ENCODE measurements around the gene ABCC4. TPM values are rescaled to one million over a fixed set of nuclear protein-coding genes. Genes with fewer than 3 reads are reported as not detected.
A peak's percentile ranks its signal among the peaks of the same experiment; 100 is the strongest.

Gene ABCC4
- total and polyA plus RNA-seq, 8 donors, result 0.80 to 8.7 (median 4.1) TPM

DNA sequence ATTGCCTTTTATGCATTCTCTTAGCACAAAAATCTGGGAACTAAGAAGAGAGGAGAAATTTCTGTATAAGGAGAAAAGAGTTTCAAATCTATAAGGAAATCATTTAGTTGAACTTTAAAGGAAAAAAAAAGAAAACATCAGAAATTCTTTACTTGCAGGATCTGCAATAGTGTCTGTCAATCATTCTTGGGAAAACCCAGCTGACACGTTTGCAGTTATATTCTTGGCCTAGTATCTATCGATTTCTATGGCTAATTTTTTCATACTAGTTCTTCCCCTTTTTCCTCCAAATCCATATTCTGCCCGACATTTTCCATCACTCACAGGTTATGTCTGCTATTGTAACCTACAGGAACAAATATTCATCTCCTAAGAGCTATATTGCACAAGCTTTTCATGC, 160.7 kb downstream of the ABCC4 start:
- no peaks in the 10 kb centered on the region for H3K36me3 ChIP-seq
- intact Hi-C loops (cut with DNase I), result no loop called here
- 40 to 48% methylated on average over 3 of the region's 3 CpGs for WGBS, 2 donors
- TF ChIP-seq, protein P1, sequence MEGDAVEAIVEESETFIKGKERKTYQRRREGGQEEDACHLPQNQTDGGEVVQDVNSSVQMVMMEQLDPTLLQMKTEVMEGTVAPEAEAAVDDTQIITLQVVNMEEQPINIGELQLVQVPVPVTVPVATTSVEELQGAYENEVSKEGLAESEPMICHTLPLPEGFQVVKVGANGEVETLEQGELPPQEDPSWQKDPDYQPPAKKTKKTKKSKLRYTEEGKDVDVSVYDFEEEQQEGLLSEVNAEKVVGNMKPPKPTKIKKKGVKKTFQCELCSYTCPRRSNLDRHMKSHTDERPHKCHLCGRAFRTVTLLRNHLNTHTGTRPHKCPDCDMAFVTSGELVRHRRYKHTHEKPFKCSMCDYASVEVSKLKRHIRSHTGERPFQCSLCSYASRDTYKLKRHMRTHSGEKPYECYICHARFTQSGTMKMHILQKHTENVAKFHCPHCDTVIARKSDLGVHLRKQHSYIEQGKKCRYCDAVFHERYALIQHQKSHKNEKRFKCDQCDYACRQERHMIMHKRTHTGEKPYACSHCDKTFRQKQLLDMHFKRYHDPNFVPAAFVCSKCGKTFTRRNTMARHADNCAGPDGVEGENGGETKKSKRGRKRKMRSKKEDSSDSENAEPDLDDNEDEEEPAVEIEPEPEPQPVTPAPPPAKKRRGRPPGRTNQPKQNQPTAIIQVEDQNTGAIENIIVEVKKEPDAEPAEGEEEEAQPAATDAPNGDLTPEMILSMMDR (IDR thresholded peaks at IDR 0.05), result no peak
- DNase-seq, result no peak
- no peak overlapping the region for H3K4me3 ChIP-seq
- H3K4me1 ChIP-seq, result peaks cover 0 to 8% (median 5%) of the 10 kb centered on the region in 3 donors
- H3K27ac ChIP-seq, result no peak overlapping the region
- no peaks in the 10 kb centered on the region for H3K9me3 ChIP-seq
- H3K27me3 ChIP-seq, result no peaks in the 10 kb centered on the region
- peak in 3 of 4 donors; percentile 49 to 57 (median 51) for ATAC-seq
- no peak for FAIRE-seq

DNA sequence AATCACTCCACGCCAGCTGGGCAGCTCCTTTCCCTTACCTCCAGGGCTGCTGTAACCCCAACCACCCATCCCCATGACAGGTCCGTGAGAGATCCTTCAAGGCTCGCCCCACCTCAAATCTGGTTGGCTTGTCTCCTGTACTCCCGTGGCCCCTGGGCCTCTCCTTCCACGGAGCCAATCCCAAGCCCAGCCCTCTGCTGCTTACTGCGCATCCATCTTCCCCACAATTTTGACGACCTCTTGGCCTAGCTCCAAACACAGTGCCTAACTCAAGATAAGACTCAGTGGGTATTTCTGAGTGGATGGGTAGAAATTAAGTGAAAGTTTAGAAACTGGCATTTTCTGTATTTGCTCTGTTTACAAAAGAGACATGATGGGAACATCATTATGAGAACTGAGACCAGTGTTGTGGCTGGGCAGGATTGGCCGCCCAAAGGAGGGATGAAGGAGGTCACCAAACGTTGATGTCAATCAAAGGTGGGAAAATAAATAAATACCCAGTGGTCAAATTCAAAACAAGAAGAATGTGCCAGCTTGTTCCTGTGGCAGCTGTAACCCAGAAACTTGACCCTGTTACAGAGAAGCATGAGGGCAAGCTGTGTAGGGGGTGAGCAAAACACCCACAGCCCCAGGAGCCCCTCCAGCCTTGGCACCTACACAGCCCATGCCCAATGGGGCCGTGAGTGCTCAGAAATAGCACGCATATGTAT, 162.2 kb downstream of the ABCC4 start:
- Histone ChIP-seq H3K27ac (no peak overlapping the region), H3K4me3 (no peak overlapping the region), H3K9me3 (no peaks in the 10 kb centered on the region), H3K4me1 (peaks cover 0 to 8% (median 5%) of the 10 kb centered on the region in 3 donors), H3K27me3 (no peaks in the 10 kb centered on the region), H3K36me3 (no peaks in the 10 kb centered on the region)
- TF ChIP-seq, protein P1 (IDR thresholded peaks at IDR 0.05), result no peak
- WGBS, 2 donors, result 92% methylated on average over 11 of the region's 11 CpGs
- intact Hi-C loops (cut with DNase I), result no loop called here
- no peak for ATAC-seq
- no peak for DNase-seq
- no peak for FAIRE-seq

DNA sequence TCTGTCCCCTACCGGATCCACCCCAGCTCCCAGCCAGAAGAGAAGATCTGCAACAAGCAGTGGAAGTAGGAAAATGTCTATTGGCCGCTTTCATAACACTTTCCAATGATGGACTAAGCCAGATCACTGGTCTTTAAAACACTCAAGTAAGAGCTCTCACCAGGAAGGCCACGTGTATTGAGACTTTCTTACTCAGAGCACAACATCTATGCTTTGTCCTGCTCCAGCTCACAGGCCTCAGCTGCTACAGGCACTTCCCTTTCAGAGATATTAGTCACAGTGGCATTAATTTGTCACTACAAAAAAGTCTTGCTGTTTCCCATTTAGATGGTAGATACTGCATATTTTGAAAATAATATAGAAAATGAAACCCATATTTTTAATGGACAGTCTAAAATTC, 164.2 kb downstream of the ABCC4 start:
- TF ChIP-seq, protein P1 (IDR thresholded peaks at IDR 0.05), result no peak
- peaks cover 0 to 8% (median 5%) of the 10 kb centered on the region in 3 donors for H3K4me1 ChIP-seq
- 50 to 76% methylated on average over 3 of the region's 3 CpGs for WGBS, 2 donors
- DNase-seq (no peak), FAIRE-seq (no peak), ATAC-seq (peak; percentile 50 to 62 (median 56))
- intact Hi-C loops (cut with DNase I), result no loop called here
- no peaks in the 10 kb centered on the region for H3K9me3 ChIP-seq
- H3K4me3 ChIP-seq, result no peak overlapping the region
- no peak overlapping the region for H3K27ac ChIP-seq
- no peaks in the 10 kb centered on the region for H3K36me3 ChIP-seq
- H3K27me3 ChIP-seq, result no peaks in the 10 kb centered on the region

DNA sequence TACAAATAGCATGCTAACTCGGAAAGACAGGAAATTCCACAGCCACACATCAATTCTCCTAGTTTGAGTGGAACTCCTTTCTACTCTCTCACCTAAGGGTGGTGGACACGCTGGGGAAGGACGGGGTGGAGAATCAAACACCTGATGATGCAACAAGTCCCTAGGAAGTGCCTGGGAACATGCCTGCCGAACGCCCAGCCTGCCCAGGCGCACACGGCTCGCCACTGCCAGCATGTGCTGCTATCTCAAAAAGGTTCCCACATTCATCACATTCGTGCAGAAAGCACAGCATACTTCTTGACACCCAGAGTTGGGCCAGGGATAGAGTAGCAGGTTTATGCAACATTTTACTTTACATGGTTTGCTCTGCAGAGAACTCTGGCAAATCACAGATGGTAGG, 164.6 kb downstream of the ABCC4 start:
- TF ChIP-seq, protein P1 (IDR thresholded peaks at IDR 0.05), result no peak
- no peak for FAIRE-seq
- Histone ChIP-seq H3K4me1 (peaks cover 0 to 8% (median 5%) of the 10 kb centered on the region in 3 donors), H3K36me3 (no peaks in the 10 kb centered on the region), H3K27ac (no peak overlapping the region), H3K9me3 (no peaks in the 10 kb centered on the region), H3K4me3 (no peak overlapping the region), H3K27me3 (no peaks in the 10 kb centered on the region)
- intact Hi-C loops (cut with DNase I), result no loop called here
- 47 to 75% methylated on average over 9 of the region's 9 CpGs for WGBS, 2 donors
- peak in 3 of 6 donors; percentile 27 to 40 (median 33) for DNase-seq
- peak; percentile 70 to 77 (median 73) for ATAC-seq

DNA sequence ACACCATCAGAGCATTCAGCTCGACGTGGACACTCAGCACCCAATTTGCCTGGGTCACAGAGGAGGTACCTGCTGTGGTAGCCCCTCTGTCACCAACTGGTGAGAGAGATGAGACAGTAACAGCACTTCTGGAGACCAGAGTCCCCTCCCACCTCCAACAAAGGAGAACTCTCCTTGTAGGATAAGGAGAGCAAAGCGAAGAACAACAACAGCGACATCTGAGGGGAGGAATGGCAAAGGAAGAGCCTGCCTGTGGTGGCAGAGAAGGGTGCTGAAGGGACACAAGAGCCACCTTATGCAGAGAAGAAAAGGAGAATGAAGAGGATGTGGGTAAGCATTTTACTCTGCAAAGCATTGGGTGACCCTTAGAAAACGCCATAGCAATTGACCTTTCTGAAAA, 167.8 kb downstream of the ABCC4 start:
- 94 to 97% methylated on average over 5 of the region's 5 CpGs for WGBS, 2 donors
- FAIRE-seq, result no peak

More for the DNA sequence above, 167.8 kb downstream of the ABCC4 start:
- DNase-seq, result no peak
- TF ChIP-seq, protein P1 (IDR thresholded peaks at IDR 0.05), result no peak
- Histone ChIP-seq H3K36me3 (no peaks in the 10 kb centered on the region), H3K9me3 (no peaks in the 10 kb centered on the region), H3K27me3 (no peaks in the 10 kb centered on the region), H3K27ac (no peak overlapping the region), H3K4me3 (no peak overlapping the region), H3K4me1 (peaks cover 0 to 7% (median 6%) of the 10 kb centered on the region in 3 donors)
- ATAC-seq, result no peak
- intact Hi-C loops (cut with DNase I), result no loop called here
